Stimulated activated CD4-positive, alpha-beta T cell treated with anti-CD3 and anti-CD28 coated beads, Interleukin-12 subunit alpha, Interleukin-12 subunit beta, amount 100 ng/mL, for 4 hours (primary cell): ENCODE results near the gene SDC1.
A peak's percentile ranks its signal among the peaks of the same experiment; 100 is the strongest.

ENCODE experiments used
- DNase-seq: peaks from one replicate; pipeline ENCODE4 v3.0.0-alpha.2; 2020

The SDC1 gene

GRCh38 chr2:20227894-20228505 lies 3.1 kb upstream of the SDC1 start:
- no peak for DNase-seq

GRCh38 chr2:20226152-20226545 lies 1.2 kb upstream of the SDC1 start:
- DNase-seq = no peak

GRCh38 chr2:20225294-20226151 lies 593 bp upstream of the SDC1 start:
- peak; percentile 26 for DNase-seq

- no peak for DNase-seq
These were observed 690 bp downstream of the SDC1 start for GRCh38 chr2:20224164-20224715.

- no peak for DNase-seq
These were observed 1.3 kb downstream of the SDC1 start for GRCh38 chr2:20223407-20224163.

GRCh38 chr2:20222769-20223406 lies 2.0 kb downstream of the SDC1 start:
- no peak for DNase-seq

- no peak for DNase-seq
These were observed 2.7 kb downstream of the SDC1 start for GRCh38 chr2:20222014-20222768.

- no peak for DNase-seq
These were observed 3.4 kb downstream of the SDC1 start for GRCh38 chr2:20221555-20221973.

- no peak for DNase-seq
These were observed 4.0 kb downstream of the SDC1 start for GRCh38 chr2:20220806-20221554.

- DNase-seq = no peak
These were observed 5.1 kb downstream of the SDC1 start for GRCh38 chr2:20219763-20220380.

GRCh38 chr2:20218331-20219320 lies 6.3 kb downstream of the SDC1 start:
- DNase-seq = no peak

GRCh38 chr2:20217041-20217970 lies 7.6 kb downstream of the SDC1 start:
- no peak for DNase-seq

- no peak for DNase-seq
These were observed 8.6 kb downstream of the SDC1 start for GRCh38 chr2:20216130-20217025.

- no peak for DNase-seq
These were observed 9.5 kb downstream of the SDC1 start for GRCh38 chr2:20215183-20216040.

- no peak for DNase-seq
These were observed 10.3 kb downstream of the SDC1 start for GRCh38 chr2:20214566-20215182.
